ENCODE results near the gene UNC45A.

UNC45A gene

DNA sequence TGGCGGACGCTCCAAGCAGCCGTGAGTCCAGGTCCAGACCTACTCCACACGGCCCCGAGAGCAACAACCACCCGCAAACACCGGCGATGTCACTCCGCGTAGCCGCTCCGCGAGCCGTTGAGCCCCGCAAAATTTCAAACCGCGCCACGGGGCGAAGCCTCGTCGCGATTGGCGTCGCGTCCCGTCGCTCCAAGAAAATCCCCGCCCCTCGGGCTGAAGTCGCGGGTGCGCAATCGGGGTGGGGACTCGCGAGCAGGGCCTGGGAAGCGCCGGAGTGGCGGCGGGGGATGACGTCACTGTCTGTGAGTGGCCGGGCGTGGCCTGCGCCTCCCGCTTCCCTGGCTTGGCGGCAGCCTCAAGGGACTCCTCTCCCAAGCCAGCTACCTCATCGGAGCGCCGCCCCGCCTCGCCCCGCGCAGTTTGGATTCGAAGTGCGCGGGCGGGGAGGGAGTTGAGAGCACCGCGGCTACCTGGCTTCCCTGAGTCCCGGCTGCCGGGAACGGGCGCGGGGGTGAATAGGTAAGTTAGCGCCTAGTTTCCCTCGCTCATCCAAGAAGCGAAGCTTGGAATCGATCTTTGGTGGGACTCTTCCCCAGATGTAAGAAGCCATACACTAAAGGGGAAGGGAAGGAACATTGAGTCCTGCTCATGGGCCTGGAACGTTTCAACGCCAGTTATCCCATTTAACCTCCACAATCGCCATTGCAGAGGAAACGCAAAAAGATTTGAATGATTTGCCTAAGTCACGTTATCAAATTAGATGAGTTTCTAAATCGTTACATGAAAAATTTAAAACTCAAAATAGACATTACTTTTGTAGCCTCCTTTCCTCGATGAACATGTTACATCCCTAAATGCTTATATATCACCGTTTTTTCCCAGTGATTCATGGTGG, 59.6 kb downstream of the UNC45A start, which contains the start of gene PRC1:
Gene PRC1 (minus strand): TSS at position 119 of the 895 bp plus-strand sequence. CDS start 118 bp downstream, at position 1.
- no peak for TF ChIP-seq CTCF (IDR thresholded peaks at IDR 0.05; ENCODE audit: borderline replicate concordance, control extremely low read depth, extremely low read depth, insufficient read depth, missing control alignments)

GRCh38 chr15:90998737-90999136, 63.7 kb downstream of the UNC45A start:
- DNase-seq (ENCODE audit: low spot score) = no peak
- no peak for TF ChIP-seq CTCF (IDR thresholded peaks at IDR 0.05; ENCODE audit: borderline replicate concordance, control extremely low read depth, extremely low read depth, insufficient read depth, missing control alignments)
- in situ Hi-C loops (cut with MboI; ENCODE audit: low sequenced_read_pairs, unreplicated experiment) = no loop called here

More for the DNA sequence above, 59.6 kb downstream of the UNC45A start, which contains the start of gene PRC1:
- DNase-seq (ENCODE audit: low spot score) = peak; percentile 100
- in situ Hi-C loops (cut with MboI; ENCODE audit: low sequenced_read_pairs, unreplicated experiment) = no loop called here

DNA sequence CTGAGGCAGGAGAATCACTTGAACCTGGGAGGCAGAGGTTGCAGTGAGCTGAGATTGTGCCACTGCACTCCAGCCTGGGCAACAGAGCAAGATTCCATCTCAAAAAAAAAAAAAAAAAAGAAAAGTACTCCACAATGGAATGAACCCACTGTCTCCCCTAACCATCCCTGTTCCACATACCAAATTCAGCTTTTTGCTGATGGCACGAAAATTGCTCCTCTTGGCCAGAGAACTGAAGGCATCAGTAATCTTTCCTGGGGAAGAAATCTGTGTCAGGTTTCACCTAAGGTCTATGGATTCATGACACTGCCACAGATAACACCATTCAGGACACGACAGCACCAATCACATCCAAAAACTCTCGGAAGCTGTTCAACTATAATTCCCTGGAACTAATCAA, 66.1 kb downstream of the UNC45A start:
- no peak for TF ChIP-seq CTCF (IDR thresholded peaks at IDR 0.05; ENCODE audit: borderline replicate concordance, control extremely low read depth, extremely low read depth, insufficient read depth, missing control alignments)
- in situ Hi-C loops (cut with MboI; ENCODE audit: low sequenced_read_pairs, unreplicated experiment) = no loop called here
- no peak for DNase-seq (ENCODE audit: low spot score)
